T follicular helper cell (primary cell): ENCODE results near the gene TMEM231.

Experiments used
- DNase-seq: peaks from one replicate; pipeline ENCODE4 v3.0.0-alpha.2; 2020; ENCODE audit warnings: low read depth

Gene TMEM231

GRCh38 chr16:75488322-75488721 lies 67.7 kb downstream of the TMEM231 start:
- no peak for DNase-seq
